Activated CD8-positive, alpha-beta memory T cell treated with anti-CD3 and anti-CD28 coated beads for 4 hours (primary cell): Measurements from ENCODE around the gene PTPRJ.
"Not testable (repeated sequence)": the region's sequence is repeated elsewhere in the genome, so short reads cannot be mapped to it uniquely, and the experiment has no call there.

Source experiments
- DNase-seq, 2 donors: peaks; one replicate each; pipeline ENCODE4 v3.0.0-alpha.2; 2020; ENCODE audit warnings: low read depth in 2 of 2

PTPRJ gene

GRCh38 chr11:48116437-48117228 lies 136.3 kb downstream of the PTPRJ start:
- DNase-seq, result no peak

- DNase-seq, result no peak
These were observed 141.9 kb downstream of the PTPRJ start for GRCh38 chr11:48122246-48122645.

GRCh38 chr11:48122656-48123055 lies 142.3 kb downstream of the PTPRJ start:
- no peak for DNase-seq

- no peak for DNase-seq
These were observed 143.0 kb downstream of the PTPRJ start for GRCh38 chr11:48123254-48123875.

- no peak for DNase-seq
These were observed 143.8 kb downstream of the PTPRJ start for GRCh38 chr11:48123934-48124755.

- DNase-seq, result no peak
These were observed 144.5 kb downstream of the PTPRJ start for GRCh38 chr11:48124880-48125279.

- DNase-seq, result no peak
These were observed 145.5 kb downstream of the PTPRJ start for GRCh38 chr11:48125866-48126265.

GRCh38 chr11:48127521-48128183 lies 147.3 kb downstream of the PTPRJ start:
- no peak for DNase-seq

GRCh38 chr11:48129697-48130395 lies 149.5 kb downstream of the PTPRJ start:
- DNase-seq, result no peak

- no peak for DNase-seq
These were observed 154.0 kb downstream of the PTPRJ start for GRCh38 chr11:48134221-48134922.

- no peak for DNase-seq
These were observed 157.9 kb downstream of the PTPRJ start for GRCh38 chr11:48138222-48138621.

- DNase-seq, result not testable (repeated sequence)
These were observed 159.5 kb downstream of the PTPRJ start for GRCh38 chr11:48139896-48140295.

- DNase-seq, result no peak
These were observed 161.2 kb downstream of the PTPRJ start for GRCh38 chr11:48141475-48142122.

GRCh38 chr11:48142889-48143288 lies 162.5 kb downstream of the PTPRJ start:
- DNase-seq, result no peak

- DNase-seq, result no peak
These were observed 168.4 kb downstream of the PTPRJ start for GRCh38 chr11:48148749-48149148.

GRCh38 chr11:48150213-48150612 lies 169.9 kb downstream of the PTPRJ start:
- DNase-seq, result no peak

- no peak for DNase-seq
These were observed 173.8 kb downstream of the PTPRJ start for GRCh38 chr11:48154151-48154550.

- no peak for DNase-seq
These were observed 181.9 kb downstream of the PTPRJ start for GRCh38 chr11:48161951-48162884.

GRCh38 chr11:48162885-48163268 lies 182.5 kb downstream of the PTPRJ start:
- no peak for DNase-seq
